Fibroblast of pulmonary artery (primary cell): Measurements from ENCODE around the gene TSTD1.
"Not testable (repeated sequence)": the region's sequence is repeated elsewhere in the genome, so short reads cannot be mapped to it uniquely, and the experiment has no call there.

ENCODE experiments used
- DNase-seq: peaks from one replicate; pipeline ENCODE4 v3.0.0-alpha.2; 2010; ENCODE audit warnings: low read depth
- H3K4me3 ChIP-seq: replicated peaks from 2 replicates; pipeline ENCODE4 v1.5.1; 2011; ENCODE audit warnings: low read depth, mild to moderate bottlenecking, control low read depth, low read length, moderate library complexity
- CTCF ChIP-seq: IDR thresholded peaks from 2 replicates; pipeline ENCODE4 v1.5.1; 2011; ENCODE audit warnings: mild to moderate bottlenecking, control low read depth, low read length, inconsistent platforms; ENCODE audit errors: missing control alignments

The TSTD1 gene

GRCh38 chr1:161069241-161069640 lies 30.5 kb upstream of the TSTD1 start:
- TF ChIP-seq CTCF: no peak
- H3K4me3 ChIP-seq: no peak overlapping the region
- DNase-seq: no peak

GRCh38 chr1:161068306-161069234 lies 29.8 kb upstream of the TSTD1 start:
- DNase-seq: no peak
- no peak overlapping the region for H3K4me3 ChIP-seq
- TF ChIP-seq CTCF: no peak

- no peak overlapping the region for H3K4me3 ChIP-seq
- TF ChIP-seq CTCF: no peak
- no peak for DNase-seq
Measured at GRCh38 chr1:161066694-161067093, 27.9 kb upstream of the TSTD1 start.

GRCh38 chr1:161065681-161066080 lies 26.9 kb upstream of the TSTD1 start:
- not testable (repeated sequence) for H3K4me3 ChIP-seq, DNase-seq

GRCh38 chr1:161063936-161064335 lies 25.2 kb upstream of the TSTD1 start:
- not testable (repeated sequence) for DNase-seq, H3K4me3 ChIP-seq

GRCh38 chr1:161061419-161061818 lies 22.7 kb upstream of the TSTD1 start:
- TF ChIP-seq CTCF: no peak
- H3K4me3 ChIP-seq: no peak overlapping the region
- no peak for DNase-seq

- H3K4me3 ChIP-seq: no peak overlapping the region
- TF ChIP-seq CTCF: no peak
- DNase-seq: no peak
Measured at GRCh38 chr1:161059293-161059692, 20.5 kb upstream of the TSTD1 start.

GRCh38 chr1:161054805-161055204 lies 16.0 kb upstream of the TSTD1 start:
- no peak overlapping the region for H3K4me3 ChIP-seq
- DNase-seq: no peak
- no peak for TF ChIP-seq CTCF
